ENCODE measurements around the gene PCSK7.
A peak's percentile ranks its signal among the peaks of the same experiment; 100 is the strongest.

PCSK7 gene

GRCh38 chr11:117178210-117179034 is 53.5 kb downstream of the PCSK7 start, which contains the start of gene SIDT2 (continued):
- TF ChIP-seq, protein P1, sequence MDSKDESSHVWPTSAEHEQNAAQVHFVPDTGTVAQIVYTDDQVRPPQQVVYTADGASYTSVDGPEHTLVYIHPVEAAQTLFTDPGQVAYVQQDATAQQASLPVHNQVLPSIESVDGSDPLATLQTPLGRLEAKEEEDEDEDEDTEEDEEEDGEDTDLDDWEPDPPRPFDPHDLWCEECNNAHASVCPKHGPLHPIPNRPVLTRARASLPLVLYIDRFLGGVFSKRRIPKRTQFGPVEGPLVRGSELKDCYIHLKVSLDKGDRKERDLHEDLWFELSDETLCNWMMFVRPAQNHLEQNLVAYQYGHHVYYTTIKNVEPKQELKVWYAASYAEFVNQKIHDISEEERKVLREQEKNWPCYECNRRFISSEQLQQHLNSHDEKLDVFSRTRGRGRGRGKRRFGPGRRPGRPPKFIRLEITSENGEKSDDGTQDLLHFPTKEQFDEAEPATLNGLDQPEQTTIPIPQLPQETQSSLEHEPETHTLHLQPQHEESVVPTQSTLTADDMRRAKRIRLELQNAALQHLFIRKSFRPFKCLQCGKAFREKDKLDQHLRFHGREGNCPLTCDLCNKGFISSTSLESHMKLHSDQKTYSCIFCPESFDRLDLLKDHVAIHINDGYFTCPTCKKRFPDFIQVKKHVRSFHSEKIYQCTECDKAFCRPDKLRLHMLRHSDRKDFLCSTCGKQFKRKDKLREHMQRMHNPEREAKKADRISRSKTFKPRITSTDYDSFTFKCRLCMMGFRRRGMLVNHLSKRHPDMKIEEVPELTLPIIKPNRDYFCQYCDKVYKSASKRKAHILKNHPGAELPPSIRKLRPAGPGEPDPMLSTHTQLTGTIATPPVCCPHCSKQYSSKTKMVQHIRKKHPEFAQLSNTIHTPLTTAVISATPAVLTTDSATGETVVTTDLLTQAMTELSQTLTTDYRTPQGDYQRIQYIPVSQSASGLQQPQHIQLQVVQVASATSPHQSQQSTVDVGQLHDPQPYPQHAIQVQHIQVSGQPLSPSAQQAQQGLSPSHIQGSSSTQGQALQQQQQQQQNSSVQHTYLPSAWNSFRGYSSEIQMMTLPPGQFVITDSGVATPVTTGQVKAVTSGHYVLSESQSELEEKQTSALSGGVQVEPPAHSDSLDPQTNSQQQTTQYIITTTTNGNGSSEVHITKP (tag by site-specific recombination; IDR thresholded peaks at IDR 0.05): peak; percentile 96
- TF ChIP-seq ZNF341 (tag by site-specific recombination; IDR thresholded peaks at IDR 0.05; ENCODE audit: low read depth) (peak; percentile 75), ZNF561 (tag by site-specific recombination; IDR thresholded peaks at IDR 0.05; ENCODE audit: borderline replicate concordance) (peak; percentile 49; the same call in 1 of the 2 replicates), ZBTB10 (tag by site-specific recombination; IDR thresholded peaks at IDR 0.05) (no peak), ZEB2 (tag by site-specific recombination; IDR thresholded peaks at IDR 0.05) (0 out of 2 replicates have a peak, but pooled peaks have one; percentile 47), ZNF610 (tag by site-specific recombination; IDR thresholded peaks at IDR 0.05; ENCODE audit: borderline replicate concordance) (no peak), ZBTB17 (tag by site-specific recombination; IDR thresholded peaks at IDR 0.05) (peak; percentile 64), MEIS1 (CRISPR knock-in tag; IDR thresholded peaks at IDR 0.05; ENCODE audit: borderline replicate concordance) (no peak), KLF1 (tag by site-specific recombination; IDR thresholded peaks at IDR 0.05) (peak; percentile 70), PATZ1 (tag by site-specific recombination; IDR thresholded peaks at IDR 0.05) (peak; percentile 62), ZFP41 (tag by site-specific recombination; IDR thresholded peaks at IDR 0.05; ENCODE audit: borderline replicate concordance) (no peak)
- TF ChIP-seq, protein P2, sequence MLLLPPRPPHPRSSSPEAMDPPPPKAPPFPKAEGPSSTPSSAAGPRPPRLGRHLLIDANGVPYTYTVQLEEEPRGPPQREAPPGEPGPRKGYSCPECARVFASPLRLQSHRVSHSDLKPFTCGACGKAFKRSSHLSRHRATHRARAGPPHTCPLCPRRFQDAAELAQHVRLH (tag by site-specific recombination; IDR thresholded peaks at IDR 0.05): no peak
- TF ChIP-seq, protein P3, sequence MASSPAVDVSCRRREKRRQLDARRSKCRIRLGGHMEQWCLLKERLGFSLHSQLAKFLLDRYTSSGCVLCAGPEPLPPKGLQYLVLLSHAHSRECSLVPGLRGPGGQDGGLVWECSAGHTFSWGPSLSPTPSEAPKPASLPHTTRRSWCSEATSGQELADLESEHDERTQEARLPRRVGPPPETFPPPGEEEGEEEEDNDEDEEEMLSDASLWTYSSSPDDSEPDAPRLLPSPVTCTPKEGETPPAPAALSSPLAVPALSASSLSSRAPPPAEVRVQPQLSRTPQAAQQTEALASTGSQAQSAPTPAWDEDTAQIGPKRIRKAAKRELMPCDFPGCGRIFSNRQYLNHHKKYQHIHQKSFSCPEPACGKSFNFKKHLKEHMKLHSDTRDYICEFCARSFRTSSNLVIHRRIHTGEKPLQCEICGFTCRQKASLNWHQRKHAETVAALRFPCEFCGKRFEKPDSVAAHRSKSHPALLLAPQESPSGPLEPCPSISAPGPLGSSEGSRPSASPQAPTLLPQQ (tag by site-specific recombination; IDR thresholded peaks at IDR 0.05): peak; percentile 94

Data from HEK293 (cell line).